ENCODE data around the gene SH3GLB2. TPM values are rescaled to one million over a fixed set of nuclear protein-coding genes. Genes with fewer than 3 reads are reported as not detected.

Gene SH3GLB2
- total RNA-seq, 1 experiment from 2014 or later: 66.5 TPM

DNA sequence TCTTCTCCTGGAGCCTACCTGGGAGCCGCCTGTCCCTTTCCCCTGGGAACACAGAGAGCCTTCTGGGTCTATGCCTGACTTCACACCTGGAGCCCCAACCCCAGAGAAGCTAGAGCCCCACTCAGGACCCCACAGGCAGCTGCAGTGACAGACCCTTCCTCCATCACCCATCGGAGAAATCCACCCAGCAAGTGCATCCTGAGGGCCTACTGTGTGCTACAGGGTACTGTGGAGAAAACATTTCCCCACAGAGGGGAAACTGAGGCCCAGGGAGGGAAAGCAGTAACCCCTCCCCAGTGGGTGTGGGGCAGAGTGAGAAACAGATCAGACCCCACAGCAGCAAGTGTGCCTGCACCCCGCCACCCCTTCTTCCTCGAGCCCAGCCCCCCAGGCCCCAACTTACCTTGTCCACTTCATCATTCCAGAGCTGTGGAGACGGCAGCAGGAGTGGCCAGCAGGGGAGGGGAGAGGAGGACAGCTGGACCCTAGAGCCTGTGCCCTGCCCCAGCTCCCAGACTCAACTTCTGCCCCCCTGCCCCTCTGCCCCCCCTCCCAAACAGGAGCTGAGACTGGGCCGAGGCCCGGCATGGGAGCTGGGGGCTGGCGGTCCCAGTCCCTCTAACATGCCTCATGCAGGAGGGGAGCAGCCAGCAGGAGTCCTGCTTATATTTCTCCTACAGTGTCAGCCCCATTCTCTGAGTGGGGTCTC is 17.7 kb downstream of the SH3GLB2 start:
- TF ChIP-seq, protein P1, sequence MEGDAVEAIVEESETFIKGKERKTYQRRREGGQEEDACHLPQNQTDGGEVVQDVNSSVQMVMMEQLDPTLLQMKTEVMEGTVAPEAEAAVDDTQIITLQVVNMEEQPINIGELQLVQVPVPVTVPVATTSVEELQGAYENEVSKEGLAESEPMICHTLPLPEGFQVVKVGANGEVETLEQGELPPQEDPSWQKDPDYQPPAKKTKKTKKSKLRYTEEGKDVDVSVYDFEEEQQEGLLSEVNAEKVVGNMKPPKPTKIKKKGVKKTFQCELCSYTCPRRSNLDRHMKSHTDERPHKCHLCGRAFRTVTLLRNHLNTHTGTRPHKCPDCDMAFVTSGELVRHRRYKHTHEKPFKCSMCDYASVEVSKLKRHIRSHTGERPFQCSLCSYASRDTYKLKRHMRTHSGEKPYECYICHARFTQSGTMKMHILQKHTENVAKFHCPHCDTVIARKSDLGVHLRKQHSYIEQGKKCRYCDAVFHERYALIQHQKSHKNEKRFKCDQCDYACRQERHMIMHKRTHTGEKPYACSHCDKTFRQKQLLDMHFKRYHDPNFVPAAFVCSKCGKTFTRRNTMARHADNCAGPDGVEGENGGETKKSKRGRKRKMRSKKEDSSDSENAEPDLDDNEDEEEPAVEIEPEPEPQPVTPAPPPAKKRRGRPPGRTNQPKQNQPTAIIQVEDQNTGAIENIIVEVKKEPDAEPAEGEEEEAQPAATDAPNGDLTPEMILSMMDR (IDR thresholded peaks at IDR 0.05; ENCODE audit: unreplicated experiment): no peak
- peaks cover 36% of the 10 kb centered on the region for H3K36me3 Mint-ChIP-seq (ENCODE audit: insufficient read depth, unreplicated experiment)
- no peak for DNase-seq
- no TSS peak for BruUV-seq (replicated peaks)
- H3K4me1 Mint-ChIP-seq (ENCODE audit: low read depth, unreplicated experiment): no peaks in the 10 kb centered on the region
- no peak overlapping the region for H3K27ac Mint-ChIP-seq (ENCODE audit: unreplicated experiment)
- intact Hi-C loops (cut with micrococcal nuclease; ENCODE audit: unreplicated experiment): no loop called here
- H3K4me3 Mint-ChIP-seq (ENCODE audit: low read depth, unreplicated experiment): no peak overlapping the region
- no peaks in the 10 kb centered on the region for H3K9me3 Mint-ChIP-seq (ENCODE audit: low read depth, unreplicated experiment)
- CTCF ChIA-PET: no interaction called here
- no peaks in the 10 kb centered on the region for H3K27me3 Mint-ChIP-seq (ENCODE audit: unreplicated experiment)

DNA sequence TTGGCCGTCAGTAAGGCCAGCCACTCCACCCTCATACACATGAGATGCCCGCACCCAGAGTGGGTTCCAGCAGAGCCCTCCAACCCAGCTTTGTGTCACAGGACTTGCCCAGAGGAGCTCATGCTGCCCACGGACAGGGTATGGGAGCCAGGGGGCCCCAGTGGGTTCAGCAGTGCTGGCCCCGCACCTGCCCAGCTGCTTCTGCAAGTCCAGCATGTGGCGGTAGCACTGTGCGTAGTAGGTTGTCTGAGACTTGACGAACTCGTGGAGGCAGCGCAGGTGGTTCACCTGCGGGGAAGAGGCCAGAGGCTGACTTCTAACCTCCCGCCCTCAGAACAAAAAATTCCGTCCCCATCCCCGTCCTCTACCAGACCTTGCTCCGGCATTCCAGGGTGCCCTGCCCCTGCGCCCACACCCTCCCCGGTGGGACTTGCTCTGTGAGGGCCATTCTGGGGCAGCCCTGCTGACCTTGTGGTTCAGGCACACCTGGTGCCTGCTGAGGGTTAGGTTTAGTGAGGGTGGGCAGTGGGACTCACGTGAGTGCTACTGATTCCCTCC is 18.5 kb downstream of the SH3GLB2 start:
- no peak for DNase-seq
- intact Hi-C loops (cut with micrococcal nuclease; ENCODE audit: unreplicated experiment): no loop called here
- BruUV-seq (replicated peaks): no TSS peak
- TF ChIP-seq, protein P1 (IDR thresholded peaks at IDR 0.05; ENCODE audit: unreplicated experiment): no peak
- Mint-ChIP-seq H3K27ac (ENCODE audit: unreplicated experiment) (no peak overlapping the region), H3K9me3 (ENCODE audit: low read depth, unreplicated experiment) (no peaks in the 10 kb centered on the region), H3K27me3 (ENCODE audit: unreplicated experiment) (no peaks in the 10 kb centered on the region), H3K36me3 (ENCODE audit: insufficient read depth, unreplicated experiment) (peaks cover 43% of the 10 kb centered on the region), H3K4me3 (ENCODE audit: low read depth, unreplicated experiment) (no peak overlapping the region), H3K4me1 (ENCODE audit: low read depth, unreplicated experiment) (no peaks in the 10 kb centered on the region)
- CTCF ChIA-PET: no interaction called here

DNA sequence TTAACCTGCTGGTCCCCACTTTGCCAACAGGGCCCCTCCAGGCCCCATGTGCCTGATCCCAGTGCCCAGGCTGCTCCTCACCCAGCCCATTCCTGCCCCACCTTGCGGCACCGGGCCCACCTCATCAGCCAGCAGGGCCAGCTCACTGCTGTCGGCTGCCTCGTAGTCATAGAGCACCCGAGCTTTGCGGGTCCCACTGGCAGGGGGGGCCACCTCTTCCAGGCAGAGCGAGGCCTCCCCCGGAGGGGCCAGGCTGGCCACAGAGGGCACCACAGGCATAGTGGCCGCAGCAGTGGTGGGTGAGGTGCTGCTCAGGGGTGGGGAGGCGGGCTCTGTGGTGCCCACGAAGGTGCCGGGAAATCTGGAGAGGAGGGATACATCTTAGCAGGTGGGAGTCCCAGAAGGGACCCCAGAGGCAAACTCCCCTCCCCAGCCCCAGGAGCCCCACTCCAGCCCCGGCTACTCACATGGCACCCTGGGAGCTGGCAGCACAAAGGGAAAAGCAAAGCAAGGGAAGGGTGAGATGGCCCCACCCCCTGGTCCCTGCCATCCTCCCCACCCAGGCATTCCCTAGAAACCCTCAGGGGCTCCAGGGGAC is 19.0 kb downstream of the SH3GLB2 start:
- intact Hi-C loops (cut with micrococcal nuclease; ENCODE audit: unreplicated experiment): no loop called here
- H3K4me1 Mint-ChIP-seq (ENCODE audit: low read depth, unreplicated experiment): no peaks in the 10 kb centered on the region
- no peak overlapping the region for H3K4me3 Mint-ChIP-seq (ENCODE audit: low read depth, unreplicated experiment)
- no peak for DNase-seq
- H3K9me3 Mint-ChIP-seq (ENCODE audit: low read depth, unreplicated experiment): no peaks in the 10 kb centered on the region
- H3K27ac Mint-ChIP-seq (ENCODE audit: unreplicated experiment): no peak overlapping the region
- no peaks in the 10 kb centered on the region for H3K27me3 Mint-ChIP-seq (ENCODE audit: unreplicated experiment)
- BruUV-seq (replicated peaks): no TSS peak
- peaks cover 45% of the 10 kb centered on the region for H3K36me3 Mint-ChIP-seq (ENCODE audit: insufficient read depth, unreplicated experiment)
- TF ChIP-seq, protein P1 (IDR thresholded peaks at IDR 0.05; ENCODE audit: unreplicated experiment): no peak
- CTCF ChIA-PET: no interaction called here

DNA sequence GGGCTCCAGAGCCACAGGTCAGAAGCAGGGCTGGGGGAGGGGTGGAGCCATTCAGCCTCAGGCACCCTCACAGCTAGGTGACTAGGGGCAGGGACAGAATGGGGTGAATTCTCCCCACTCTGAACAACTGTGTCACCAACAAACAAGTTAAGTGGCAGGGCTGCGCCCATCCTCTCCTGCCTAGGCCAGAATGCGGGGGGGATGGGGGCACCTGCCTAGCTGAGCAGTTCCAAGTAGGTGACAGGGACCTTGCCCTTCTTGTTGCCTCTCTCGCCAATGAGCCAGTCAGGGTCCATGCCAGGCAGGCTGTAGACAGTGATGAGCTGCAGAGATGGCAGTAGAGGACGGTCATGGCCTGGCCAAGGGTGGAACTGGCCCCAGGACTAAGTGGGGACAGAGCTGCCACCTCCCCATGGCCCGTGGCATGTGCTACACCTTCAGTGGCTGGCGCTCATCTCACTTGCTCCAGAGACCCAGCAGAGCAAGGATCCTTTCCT is 19.6 kb downstream of the SH3GLB2 start:
- Mint-ChIP-seq H3K4me1 (ENCODE audit: low read depth, unreplicated experiment) (no peaks in the 10 kb centered on the region), H3K9me3 (ENCODE audit: low read depth, unreplicated experiment) (no peaks in the 10 kb centered on the region), H3K4me3 (ENCODE audit: low read depth, unreplicated experiment) (no peak overlapping the region), H3K27ac (ENCODE audit: unreplicated experiment) (no peak overlapping the region), H3K36me3 (ENCODE audit: insufficient read depth, unreplicated experiment) (peaks cover 49% of the 10 kb centered on the region), H3K27me3 (ENCODE audit: unreplicated experiment) (no peaks in the 10 kb centered on the region)
- intact Hi-C loops (cut with micrococcal nuclease; ENCODE audit: unreplicated experiment): no loop called here
- CTCF ChIA-PET: no interaction called here
- BruUV-seq (replicated peaks): no TSS peak
- TF ChIP-seq, protein P1 (IDR thresholded peaks at IDR 0.05; ENCODE audit: unreplicated experiment): no peak
- no peak for DNase-seq

Measured in Calu3 (cell line).